WTC11 (cell line): ENCODE data around the gene HOXB1. TPM values are rescaled to one million over a fixed set of nuclear protein-coding genes. Genes with fewer than 3 reads are reported as not detected.

Experiments used
- ATAC-seq: fragments of 200-7000 bp; cut with Tn5 transposase; 2 replicates; pipeline ENCODE4 v1.10.0; 2021; ENCODE audit warnings: mild to moderate bottlenecking, moderate library complexity
- CTCF ChIA-PET: fragments of 300-600 bp; sonication (Branson Sonifier 250); formaldehyde crosslinking; loops from one replicate; lab custom pipeline; 2021; ENCODE audit warnings: antibody characterized with exemption; lab: Charles Lee
- POLR2A ChIA-PET: fragments of 350-600 bp; sonication (Branson Sonifier 250); formaldehyde crosslinking; loops from one replicate; lab custom pipeline; 2021; ENCODE audit warnings: antibody characterized with exemption; lab: Charles Lee
- DNase-seq: peaks from one replicate; pipeline ENCODE4 v3.0.0; 2021; ENCODE audit warnings: low spot score
- H3K27ac Mint-ChIP-seq: 2 replicates; pipeline ENCODE4 v1.8.0; 2021; ENCODE audit warnings: mixed read lengths
- H3K27me3 Mint-ChIP-seq: 2 replicates; pipeline ENCODE4 v1.8.0; 2021; ENCODE audit warnings: low read depth, mild to moderate bottlenecking, moderate library complexity, mixed read lengths
- H3K36me3 Mint-ChIP-seq: 2 replicates; pipeline ENCODE4 v1.8.0; 2021; ENCODE audit warnings: mixed read lengths
- H3K4me1 Mint-ChIP-seq: 2 replicates; pipeline ENCODE4 v1.8.0; 2022; ENCODE audit warnings: mixed read lengths
- H3K4me3 Mint-ChIP-seq: 2 replicates; pipeline ENCODE4 v1.8.0; 2021; ENCODE audit warnings: mild to moderate bottlenecking, moderate library complexity, mixed read lengths
- H3K9me3 Mint-ChIP-seq: 2 replicates; pipeline ENCODE4 v1.8.0; 2021; ENCODE audit warnings: mixed read lengths
- CREM ChIP-seq: sonication (generic); formaldehyde crosslinking; IDR thresholded peaks from 2 replicates; pipeline ENCODE4 v1.8.1; 2022; ENCODE audit warnings: mild to moderate bottlenecking, missing genetic modification reagents, moderate library complexity
- EMX1 ChIP-seq: fragments of 250-450 bp; sonication (Bioruptor Pico); IDR thresholded peaks from 2 replicates; pipeline ENCODE4 v1.8.0; 2021; ENCODE audit warnings: mild to moderate bottlenecking
- ETV6 ChIP-seq: sonication (generic); formaldehyde crosslinking; IDR thresholded peaks from 2 replicates; pipeline ENCODE4 v1.8.1; 2022; ENCODE audit warnings: mild to moderate bottlenecking, missing genetic modification reagents
- JAZF1 ChIP-seq: fragments of 250-450 bp; sonication (Bioruptor Pico); IDR thresholded peaks from 2 replicates; pipeline ENCODE4 v1.9.0; 2021; ENCODE audit warnings: moderate library complexity, mild to moderate bottlenecking, inconsistent platforms
- NR1H2 ChIP-seq: sonication (generic); formaldehyde crosslinking; IDR thresholded peaks from 2 replicates; pipeline ENCODE4 v1.9.0; 2021; ENCODE audit warnings: mild to moderate bottlenecking, moderate library complexity, missing genetic modification reagents
- total RNA-seq: library from RNA; stranded (reverse); gene quantifications from 3 replicates; pipeline ENCODE4 v1.2.3, GENCODE V29; 2021
- TF ChIP-seq, protein P1 (sequence below): fragments of 200-600 bp; IDR thresholded peaks from 2 replicates; pipeline ENCODE4 v1.8.0; 2022; ENCODE audit warnings: antibody characterized with exemption
- TF ChIP-seq, protein P2 (sequence below): sonication (generic); formaldehyde crosslinking; IDR thresholded peaks from 2 replicates; pipeline ENCODE4 v1.8.1; 2023; ENCODE audit warnings: mild to moderate bottlenecking, missing genetic modification reagents, moderate library complexity
- TF ChIP-seq, protein P3 (sequence below): sonication (generic); formaldehyde crosslinking; IDR thresholded peaks from 2 replicates; pipeline ENCODE4 v1.8.0; 2022; ENCODE audit warnings: missing genetic modification reagents
- TF ChIP-seq, protein P4 (sequence below): fragments of 250-450 bp; sonication (Bioruptor Pico); IDR thresholded peaks from 2 replicates; pipeline ENCODE4 v1.9.0; 2021; ENCODE audit warnings: mild to moderate bottlenecking
- TF ChIP-seq, protein P5 (sequence below): sonication (generic); formaldehyde crosslinking; IDR thresholded peaks from 2 replicates; pipeline ENCODE4 v1.8.0; 2023; ENCODE audit warnings: mild to moderate bottlenecking, missing genetic modification reagents
- TF ChIP-seq, protein P6 (sequence below): sonication (generic); formaldehyde crosslinking; IDR thresholded peaks from 2 replicates; pipeline ENCODE4 v1.8.1; 2022; ENCODE audit warnings: low read depth, mild to moderate bottlenecking, moderate library complexity, missing genetic modification reagents, borderline replicate concordance

Gene HOXB1
- total RNA-seq, 1 experiment from 2014 or later, result 0.63 TPM

DNA sequence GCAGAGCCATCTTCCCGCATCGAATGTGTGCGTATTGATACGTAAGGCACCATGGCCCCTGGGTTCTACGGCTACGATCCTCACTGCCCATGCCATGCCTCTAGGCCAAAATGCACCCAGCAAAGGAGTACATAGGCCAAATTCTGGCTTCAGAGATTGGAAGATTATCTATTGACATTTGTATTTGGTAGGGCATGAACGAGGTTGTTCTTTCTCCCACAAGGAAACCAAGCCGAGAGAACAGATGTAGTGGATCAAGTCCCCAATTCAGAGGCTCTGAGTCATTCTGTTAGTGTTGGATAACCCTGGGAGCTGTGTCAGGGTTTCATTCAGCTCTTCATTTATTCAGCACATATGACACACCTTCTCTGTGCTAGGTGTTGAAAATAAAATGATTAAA is 36.5 kb downstream of the HOXB1 start:
- peaks cover 29% of the 10 kb centered on the region for H3K4me1 Mint-ChIP-seq
- H3K27me3 Mint-ChIP-seq, result peaks cover 86% of the 10 kb centered on the region

DNA sequence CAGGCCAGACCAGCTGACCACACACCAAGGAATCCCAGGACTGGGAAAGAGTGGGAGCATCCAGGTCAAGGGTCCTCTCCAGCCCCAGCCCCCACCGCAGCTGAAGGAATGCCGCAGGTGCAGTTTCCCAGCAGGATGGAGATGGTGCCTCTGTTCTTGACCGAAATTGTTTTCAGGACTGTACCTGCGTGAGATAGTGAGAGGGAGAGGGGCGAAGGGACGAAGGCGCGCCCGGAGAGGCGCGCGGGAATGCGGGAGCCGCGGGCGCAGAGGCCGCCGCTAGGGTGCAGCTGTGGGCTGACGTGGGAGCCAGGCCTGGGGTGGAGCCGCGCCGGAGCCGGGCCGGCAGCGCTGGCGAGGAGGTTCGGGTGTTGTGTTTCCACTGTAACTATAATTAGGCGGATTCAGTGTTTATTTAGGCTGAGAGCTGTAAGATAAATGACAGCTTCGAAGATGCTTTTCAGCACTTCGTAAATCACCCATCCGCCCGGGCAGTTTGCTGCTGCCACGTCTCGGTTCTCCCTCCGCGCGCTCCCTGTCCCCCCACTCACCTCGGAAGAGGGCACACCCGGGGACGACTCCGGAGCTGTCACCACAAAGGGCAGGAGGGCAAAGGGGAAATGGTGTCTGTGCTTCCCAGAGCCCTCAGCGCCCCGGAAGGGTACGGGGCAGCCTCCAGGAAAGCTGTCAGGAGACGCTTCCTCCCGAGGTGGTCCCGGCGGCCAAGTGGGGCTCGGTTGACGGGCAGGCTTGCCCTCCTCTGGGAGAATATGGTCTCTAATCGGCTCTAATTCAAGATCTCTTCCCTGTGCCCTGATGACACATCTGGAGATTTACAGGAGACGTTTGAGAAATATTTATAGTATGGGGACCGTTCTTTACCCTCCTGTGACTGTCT is 38.2 kb downstream of the HOXB1 start:
- H3K27me3 Mint-ChIP-seq, result peaks cover 85% of the 10 kb centered on the region
- H3K9me3 Mint-ChIP-seq, result no peaks in the 10 kb centered on the region
- peaks cover 23% of the 10 kb centered on the region for H3K4me1 Mint-ChIP-seq
- H3K27ac Mint-ChIP-seq, result no peak overlapping the region
- CTCF ChIA-PET, result interaction anchor here (0.5 to 2.5 kb wide), 21 partner anchors 8 to 1466 kb away, joined by 3 to 13 read pairs (median 3); partner anchors contain the start of gene HOXB5
- DNase-seq (peak; percentile 69), ATAC-seq (peak; percentile 88)
- TF ChIP-seq ETV6 (CRISPR knock-in tag) (no peak), NR1H2 (CRISPR knock-in tag) (no peak), CREM (CRISPR knock-in tag) (no peak), JAZF1 (CRISPR knock-in tag) (no peak)
- TF ChIP-seq, protein P1, sequence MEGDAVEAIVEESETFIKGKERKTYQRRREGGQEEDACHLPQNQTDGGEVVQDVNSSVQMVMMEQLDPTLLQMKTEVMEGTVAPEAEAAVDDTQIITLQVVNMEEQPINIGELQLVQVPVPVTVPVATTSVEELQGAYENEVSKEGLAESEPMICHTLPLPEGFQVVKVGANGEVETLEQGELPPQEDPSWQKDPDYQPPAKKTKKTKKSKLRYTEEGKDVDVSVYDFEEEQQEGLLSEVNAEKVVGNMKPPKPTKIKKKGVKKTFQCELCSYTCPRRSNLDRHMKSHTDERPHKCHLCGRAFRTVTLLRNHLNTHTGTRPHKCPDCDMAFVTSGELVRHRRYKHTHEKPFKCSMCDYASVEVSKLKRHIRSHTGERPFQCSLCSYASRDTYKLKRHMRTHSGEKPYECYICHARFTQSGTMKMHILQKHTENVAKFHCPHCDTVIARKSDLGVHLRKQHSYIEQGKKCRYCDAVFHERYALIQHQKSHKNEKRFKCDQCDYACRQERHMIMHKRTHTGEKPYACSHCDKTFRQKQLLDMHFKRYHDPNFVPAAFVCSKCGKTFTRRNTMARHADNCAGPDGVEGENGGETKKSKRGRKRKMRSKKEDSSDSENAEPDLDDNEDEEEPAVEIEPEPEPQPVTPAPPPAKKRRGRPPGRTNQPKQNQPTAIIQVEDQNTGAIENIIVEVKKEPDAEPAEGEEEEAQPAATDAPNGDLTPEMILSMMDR, result peak; percentile 38
- TF ChIP-seq, protein P2, sequence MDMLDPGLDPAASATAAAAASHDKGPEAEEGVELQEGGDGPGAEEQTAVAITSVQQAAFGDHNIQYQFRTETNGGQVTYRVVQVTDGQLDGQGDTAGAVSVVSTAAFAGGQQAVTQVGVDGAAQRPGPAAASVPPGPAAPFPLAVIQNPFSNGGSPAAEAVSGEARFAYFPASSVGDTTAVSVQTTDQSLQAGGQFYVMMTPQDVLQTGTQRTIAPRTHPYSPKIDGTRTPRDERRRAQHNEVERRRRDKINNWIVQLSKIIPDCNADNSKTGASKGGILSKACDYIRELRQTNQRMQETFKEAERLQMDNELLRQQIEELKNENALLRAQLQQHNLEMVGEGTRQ (CRISPR knock-in tag), result no peak
- TF ChIP-seq, protein P3, sequence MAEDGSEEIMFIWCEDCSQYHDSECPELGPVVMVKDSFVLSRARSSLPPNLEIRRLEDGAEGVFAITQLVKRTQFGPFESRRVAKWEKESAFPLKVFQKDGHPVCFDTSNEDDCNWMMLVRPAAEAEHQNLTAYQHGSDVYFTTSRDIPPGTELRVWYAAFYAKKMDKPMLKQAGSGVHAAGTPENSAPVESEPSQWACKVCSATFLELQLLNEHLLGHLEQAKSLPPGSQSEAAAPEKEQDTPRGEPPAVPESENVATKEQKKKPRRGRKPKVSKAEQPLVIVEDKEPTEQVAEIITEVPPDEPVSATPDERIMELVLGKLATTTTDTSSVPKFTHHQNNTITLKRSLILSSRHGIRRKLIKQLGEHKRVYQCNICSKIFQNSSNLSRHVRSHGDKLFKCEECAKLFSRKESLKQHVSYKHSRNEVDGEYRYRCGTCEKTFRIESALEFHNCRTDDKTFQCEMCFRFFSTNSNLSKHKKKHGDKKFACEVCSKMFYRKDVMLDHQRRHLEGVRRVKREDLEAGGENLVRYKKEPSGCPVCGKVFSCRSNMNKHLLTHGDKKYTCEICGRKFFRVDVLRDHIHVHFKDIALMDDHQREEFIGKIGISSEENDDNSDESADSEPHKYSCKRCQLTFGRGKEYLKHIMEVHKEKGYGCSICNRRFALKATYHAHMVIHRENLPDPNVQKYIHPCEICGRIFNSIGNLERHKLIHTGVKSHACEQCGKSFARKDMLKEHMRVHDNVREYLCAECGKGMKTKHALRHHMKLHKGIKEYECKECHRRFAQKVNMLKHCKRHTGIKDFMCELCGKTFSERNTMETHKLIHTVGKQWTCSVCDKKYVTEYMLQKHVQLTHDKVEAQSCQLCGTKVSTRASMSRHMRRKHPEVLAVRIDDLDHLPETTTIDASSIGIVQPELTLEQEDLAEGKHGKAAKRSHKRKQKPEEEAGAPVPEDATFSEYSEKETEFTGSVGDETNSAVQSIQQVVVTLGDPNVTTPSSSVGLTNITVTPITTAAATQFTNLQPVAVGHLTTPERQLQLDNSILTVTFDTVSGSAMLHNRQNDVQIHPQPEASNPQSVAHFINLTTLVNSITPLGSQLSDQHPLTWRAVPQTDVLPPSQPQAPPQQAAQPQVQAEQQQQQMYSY, result no peak
- TF ChIP-seq, protein P4, sequence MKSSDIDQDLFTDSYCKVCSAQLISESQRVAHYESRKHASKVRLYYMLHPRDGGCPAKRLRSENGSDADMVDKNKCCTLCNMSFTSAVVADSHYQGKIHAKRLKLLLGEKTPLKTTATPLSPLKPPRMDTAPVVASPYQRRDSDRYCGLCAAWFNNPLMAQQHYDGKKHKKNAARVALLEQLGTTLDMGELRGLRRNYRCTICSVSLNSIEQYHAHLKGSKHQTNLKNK, result no peak
- POLR2A ChIA-PET, result interaction anchor here (0.6 kb wide), 2 partner anchors 33 to 278 kb away, joined by 4 to 6 read pairs; no protein-coding TSS in a partner anchor
- peak overlapping the region; percentile 57 for H3K4me3 Mint-ChIP-seq
- H3K36me3 Mint-ChIP-seq, result no peaks in the 10 kb centered on the region

More for the DNA sequence above, 36.5 kb downstream of the HOXB1 start:
- H3K9me3 Mint-ChIP-seq, result no peaks in the 10 kb centered on the region
- no peaks in the 10 kb centered on the region for H3K36me3 Mint-ChIP-seq
- DNase-seq (no peak), ATAC-seq (no peak)
- H3K27ac Mint-ChIP-seq, result no peak overlapping the region
- CTCF ChIA-PET, result no interaction called here
- TF ChIP-seq, protein P5, sequence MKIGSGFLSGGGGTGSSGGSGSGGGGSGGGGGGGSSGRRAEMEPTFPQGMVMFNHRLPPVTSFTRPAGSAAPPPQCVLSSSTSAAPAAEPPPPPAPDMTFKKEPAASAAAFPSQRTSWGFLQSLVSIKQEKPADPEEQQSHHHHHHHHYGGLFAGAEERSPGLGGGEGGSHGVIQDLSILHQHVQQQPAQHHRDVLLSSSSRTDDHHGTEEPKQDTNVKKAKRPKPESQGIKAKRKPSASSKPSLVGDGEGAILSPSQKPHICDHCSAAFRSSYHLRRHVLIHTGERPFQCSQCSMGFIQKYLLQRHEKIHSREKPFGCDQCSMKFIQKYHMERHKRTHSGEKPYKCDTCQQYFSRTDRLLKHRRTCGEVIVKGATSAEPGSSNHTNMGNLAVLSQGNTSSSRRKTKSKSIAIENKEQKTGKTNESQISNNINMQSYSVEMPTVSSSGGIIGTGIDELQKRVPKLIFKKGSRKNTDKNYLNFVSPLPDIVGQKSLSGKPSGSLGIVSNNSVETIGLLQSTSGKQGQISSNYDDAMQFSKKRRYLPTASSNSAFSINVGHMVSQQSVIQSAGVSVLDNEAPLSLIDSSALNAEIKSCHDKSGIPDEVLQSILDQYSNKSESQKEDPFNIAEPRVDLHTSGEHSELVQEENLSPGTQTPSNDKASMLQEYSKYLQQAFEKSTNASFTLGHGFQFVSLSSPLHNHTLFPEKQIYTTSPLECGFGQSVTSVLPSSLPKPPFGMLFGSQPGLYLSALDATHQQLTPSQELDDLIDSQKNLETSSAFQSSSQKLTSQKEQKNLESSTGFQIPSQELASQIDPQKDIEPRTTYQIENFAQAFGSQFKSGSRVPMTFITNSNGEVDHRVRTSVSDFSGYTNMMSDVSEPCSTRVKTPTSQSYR (CRISPR knock-in tag), result no peak
- TF ChIP-seq, protein P6, sequence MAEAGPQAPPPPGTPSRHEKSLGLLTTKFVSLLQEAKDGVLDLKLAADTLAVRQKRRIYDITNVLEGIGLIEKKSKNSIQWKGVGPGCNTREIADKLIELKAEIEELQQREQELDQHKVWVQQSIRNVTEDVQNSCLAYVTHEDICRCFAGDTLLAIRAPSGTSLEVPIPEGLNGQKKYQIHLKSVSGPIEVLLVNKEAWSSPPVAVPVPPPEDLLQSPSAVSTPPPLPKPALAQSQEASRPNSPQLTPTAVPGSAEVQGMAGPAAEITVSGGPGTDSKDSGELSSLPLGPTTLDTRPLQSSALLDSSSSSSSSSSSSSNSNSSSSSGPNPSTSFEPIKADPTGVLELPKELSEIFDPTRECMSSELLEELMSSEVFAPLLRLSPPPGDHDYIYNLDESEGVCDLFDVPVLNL (CRISPR knock-in tag), result no peak
- TF ChIP-seq EMX1 (CRISPR knock-in tag), result no peak
- TF ChIP-seq ETV6 (CRISPR knock-in tag), result no peak
- POLR2A ChIA-PET, result no interaction called here
- no peak overlapping the region for H3K4me3 Mint-ChIP-seq
